Cardiac muscle cell (in vitro differentiated cells and primary cell): ENCODE results near the gene CEP89. TPM values are rescaled to one million over a fixed set of nuclear protein-coding genes. Genes with fewer than 3 reads are reported as not detected.
A peak's percentile ranks its signal among the peaks of the same experiment; 100 is the strongest.

ENCODE experiments used
- DNase-seq, 2 donors: peaks; one replicate each; pipeline versions ENCODE4 v3.0.0 to v3.0.0-alpha.2; 2010 to 2017; ENCODE audit warnings: low read depth in 1 of 2, low spot score in 1 of 2
- H3K27ac ChIP-seq: fragments of 200-600 bp; sonication (generic); 2 replicates; pipeline ENCODE4 v1.5.1; 2016
- H3K27me3 ChIP-seq: fragments of 200-600 bp; sonication (generic); 2 replicates; pipeline ENCODE4 v1.6.0; 2016; ENCODE audit warnings: control low read depth
- H3K36me3 ChIP-seq: fragments of 200-600 bp; sonication (generic); 2 replicates; pipeline ENCODE4 v1.5.1; 2016; ENCODE audit warnings: control low read depth
- H3K4me1 ChIP-seq: fragments of 200-600 bp; sonication (generic); 2 replicates; pipeline ENCODE4 v1.8.1; 2017; ENCODE audit warnings: low read depth, mild to moderate bottlenecking, mixed run types
- H3K4me3 ChIP-seq: fragments of 200-600 bp; sonication (generic); 2 replicates; pipeline ENCODE4 v1.5.1; 2016; ENCODE audit warnings: mild to moderate bottlenecking
- H3K9me3 ChIP-seq: fragments of 200-600 bp; sonication (generic); 2 replicates; pipeline ENCODE4 v1.5.1; 2017; ENCODE audit warnings: low read depth, mild to moderate bottlenecking, control low read depth
- CTCF ChIP-seq: IDR thresholded peaks from 2 replicates; pipeline ENCODE4 v1.5.1; 2012; ENCODE audit warnings: low read depth, mild to moderate bottlenecking, low read length
- polyA plus RNA-seq: library from polyadenylated mRNA; unstranded; fragments of >200 nt; fragmentation: Nextera tagmentation; extraction: Ambion mirVana; gene quantifications from 2 replicates; pipeline ENCODE4 v1.2.1, GENCODE V29; 2016
- total RNA-seq: library from RNA; depleted of rRNA; stranded (reverse); fragments of >200 nt; gene quantifications from 2 replicates; pipeline ENCODE4 v1.2.3, GENCODE V29; 2016

Gene CEP89
- total and polyA plus RNA-seq, 2 experiments from 2014 or later: 19.4 to 20.0 TPM

DNA sequence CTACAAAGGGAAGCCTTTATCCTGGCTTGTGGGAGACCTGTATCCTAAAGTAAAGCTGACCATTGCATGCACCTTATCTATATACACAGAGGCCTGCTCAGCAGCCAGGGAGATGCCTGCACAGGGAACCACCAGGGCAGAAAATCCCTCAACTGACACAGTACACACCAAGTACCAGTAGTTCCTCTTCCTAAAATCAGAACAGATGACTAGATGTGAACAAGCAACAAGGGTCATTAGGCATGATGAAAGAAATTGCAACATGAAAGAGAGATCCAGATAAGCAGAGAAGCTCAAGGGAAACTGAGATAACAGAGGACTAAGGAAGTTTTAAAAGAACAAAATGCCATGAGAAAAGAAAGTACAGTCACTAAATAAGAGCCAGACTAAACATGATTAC, 62.5 kb downstream of the CEP89 start:
- no peaks in the 10 kb centered on the region for H3K27me3 ChIP-seq

GRCh38 chr19:32908641-32909190, 63.0 kb downstream of the CEP89 start:
- TF ChIP-seq CTCF: no peak

More for the DNA sequence above, 62.5 kb downstream of the CEP89 start:
- Histone ChIP-seq H3K27ac (no peak overlapping the region), H3K4me1 (no peaks in the 10 kb centered on the region), H3K36me3 (peaks cover 4% of the 10 kb centered on the region), H3K4me3 (no peak overlapping the region), H3K9me3 (no peaks in the 10 kb centered on the region)
- DNase-seq: peak in 1 of 2 donors; percentile 10
- TF ChIP-seq CTCF: no peak

GRCh38 chr19:32902448-32902847, 69.3 kb downstream of the CEP89 start:
- no peak overlapping the region for H3K27ac ChIP-seq
- H3K9me3 ChIP-seq: no peaks in the 10 kb centered on the region
- no peaks in the 10 kb centered on the region for H3K4me1 ChIP-seq
- TF ChIP-seq CTCF: no peak
- no peak for DNase-seq
- H3K36me3 ChIP-seq: peaks cover 7% of the 10 kb centered on the region
- H3K27me3 ChIP-seq: no peaks in the 10 kb centered on the region
- H3K4me3 ChIP-seq: no peak overlapping the region

More at GRCh38 chr19:32908641-32909190, 63.0 kb downstream of the CEP89 start:
- H3K27ac ChIP-seq: no peak overlapping the region
- H3K4me1 ChIP-seq: no peaks in the 10 kb centered on the region
- H3K9me3 ChIP-seq: no peaks in the 10 kb centered on the region
- H3K36me3 ChIP-seq: peaks cover 4% of the 10 kb centered on the region
- DNase-seq: no peak
- no peaks in the 10 kb centered on the region for H3K27me3 ChIP-seq
- H3K4me3 ChIP-seq: no peak overlapping the region

DNA sequence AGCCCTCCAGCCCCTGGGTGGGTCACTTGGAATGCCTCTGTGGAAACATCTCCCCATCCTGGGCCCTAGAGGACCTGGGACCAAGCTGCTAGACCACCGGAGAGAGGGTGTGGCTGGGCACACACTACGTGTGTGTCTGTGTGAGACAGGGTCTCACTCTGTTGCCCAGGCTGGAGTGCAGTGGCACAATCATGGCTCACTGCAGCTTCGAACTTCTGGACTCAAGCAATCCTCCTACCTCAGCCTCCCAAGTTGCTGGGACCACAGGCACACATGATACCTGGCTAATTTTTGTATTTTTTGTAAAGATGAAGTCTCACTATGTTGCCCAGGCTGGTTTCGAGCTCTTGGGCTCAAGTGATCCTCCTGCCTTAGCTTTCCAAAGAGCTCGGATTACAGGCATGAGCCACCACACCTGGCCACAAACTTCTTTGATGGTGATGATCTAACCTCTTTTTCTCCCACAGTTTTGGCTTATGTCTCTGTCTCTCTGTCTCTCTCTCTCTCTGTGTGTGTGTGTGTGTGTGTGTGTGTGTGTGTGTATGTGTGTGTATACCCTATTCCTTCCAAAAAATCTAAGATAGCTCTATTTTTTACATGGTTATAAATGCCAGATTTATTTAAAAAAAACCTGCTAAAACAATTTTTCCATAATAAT, 70.1 kb downstream of the CEP89 start:
- H3K27ac ChIP-seq: no peak overlapping the region
- no peak for TF ChIP-seq CTCF
- peaks cover 7% of the 10 kb centered on the region for H3K36me3 ChIP-seq
- no peak for DNase-seq
- H3K4me3 ChIP-seq: no peak overlapping the region
- no peaks in the 10 kb centered on the region for H3K4me1 ChIP-seq
- no peaks in the 10 kb centered on the region for H3K9me3 ChIP-seq
- H3K27me3 ChIP-seq: no peaks in the 10 kb centered on the region

DNA sequence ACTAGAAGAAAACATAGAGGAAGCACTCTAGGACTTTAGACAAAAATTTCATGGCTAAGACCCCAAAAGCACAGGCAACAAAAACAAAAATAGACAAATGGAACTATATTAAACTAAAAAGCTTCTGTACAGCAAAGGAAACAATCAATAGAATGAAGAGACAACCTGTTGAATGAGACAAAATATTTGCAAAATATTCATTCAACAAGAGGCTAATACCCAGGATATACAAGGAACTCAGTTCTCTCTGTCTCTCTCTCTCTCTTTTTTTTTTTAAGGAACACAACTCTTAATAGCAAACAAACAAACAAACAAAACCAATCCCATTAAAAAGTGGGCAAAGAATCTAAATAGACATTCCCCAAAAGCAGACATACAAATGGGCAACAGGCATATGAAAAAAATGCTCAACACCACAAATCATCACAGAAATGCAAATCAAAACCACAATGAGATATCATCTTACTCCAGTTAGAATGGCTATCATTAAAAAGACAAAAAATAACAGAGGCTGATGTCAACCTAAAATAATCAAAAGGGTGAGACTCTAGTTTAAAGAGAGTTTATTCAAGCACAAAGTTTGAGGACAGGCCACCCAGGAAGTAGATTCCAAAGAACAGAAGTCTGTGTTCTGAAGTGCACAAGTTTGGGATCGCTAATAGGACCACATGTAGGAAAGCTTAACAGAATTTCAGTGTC, 75.1 kb downstream of the CEP89 start:
- no peak overlapping the region for H3K27ac ChIP-seq
- no peaks in the 10 kb centered on the region for H3K27me3 ChIP-seq
- TF ChIP-seq CTCF: no peak
- H3K36me3 ChIP-seq: peaks cover 2% of the 10 kb centered on the region
- no peaks in the 10 kb centered on the region for H3K4me1 ChIP-seq
- no peaks in the 10 kb centered on the region for H3K9me3 ChIP-seq
- DNase-seq: peak in 1 of 2 donors; percentile 8
- no peak overlapping the region for H3K4me3 ChIP-seq
